GM12891 (cell line): ENCODE measurements around the gene FFAR2.

Source experiments
- DNase-seq: peaks from one replicate; pipeline ENCODE4 v3.0.0; 2011; ENCODE audit warnings: low spot score; ENCODE audit not compliant: insufficient read length
- FAIRE-seq: peaks from 2 replicates; lab custom pipeline; 2011; peaks lifted over from hg19 to GRCh38; lab: Jason Lieb, UNC
- PAX5 ChIP-seq: IDR thresholded peaks from 2 replicates; pipeline ENCODE4 v1.6.1; 2011; ENCODE audit warnings: low read length, moderate library complexity, mild to moderate bottlenecking; ENCODE audit not compliant: insufficient read depth, severe bottlenecking
- POLR2A ChIP-seq: IDR thresholded peaks from 2 replicates; pipeline ENCODE4 v1.6.1; 2011; ENCODE audit warnings: low read depth, low read length, control low read depth
- POLR2AphosphoS5 ChIP-seq: IDR thresholded peaks from 2 replicates; pipeline ENCODE4 v1.6.1; 2011; ENCODE audit warnings: low read depth, low read length, control low read depth
- POU2F2 ChIP-seq: IDR thresholded peaks from 2 replicates; pipeline ENCODE4 v1.6.1; 2011; ENCODE audit warnings: low read depth, mild to moderate bottlenecking, control low read depth, low read length, moderate library complexity
- SPI1 ChIP-seq: IDR thresholded peaks from 2 replicates; pipeline ENCODE4 v1.6.1; 2011; ENCODE audit warnings: low read depth, low read length, control low read depth
- TAF1 ChIP-seq: IDR thresholded peaks from 2 replicates; pipeline ENCODE4 v1.6.1; 2011; ENCODE audit warnings: low read depth, low read length, control low read depth

FFAR2 gene

DNA sequence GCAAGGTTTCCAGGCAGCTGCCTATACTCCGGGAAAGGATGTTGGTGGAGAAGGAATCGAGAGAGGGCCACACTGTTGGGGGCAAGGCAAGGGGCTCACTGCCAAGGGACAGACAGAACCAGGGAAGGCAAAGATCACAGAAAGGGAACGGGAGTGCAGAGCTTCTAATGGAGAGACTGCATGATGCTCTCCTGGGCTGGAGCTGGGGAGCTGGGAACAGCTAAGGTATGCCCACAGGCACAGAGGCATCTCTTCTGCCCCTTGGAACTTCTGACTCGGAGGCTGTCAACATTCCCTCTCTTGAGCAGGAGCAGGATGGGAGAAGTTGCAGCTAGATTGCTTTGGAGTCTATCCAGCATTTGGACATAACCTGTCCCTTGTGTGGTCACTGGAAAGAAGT is 22.4 kb upstream of the FFAR2 start:
- FAIRE-seq, result no peak
- no peak for TF ChIP-seq SPI1
- TF ChIP-seq POLR2AphosphoS5, result no peak
- TF ChIP-seq POLR2A, result no peak
- no peak for TF ChIP-seq PAX5
- TF ChIP-seq POU2F2, result no peak
- TF ChIP-seq TAF1, result no peak

GRCh38 chr19:35427187-35427586 is 20.9 kb upstream of the FFAR2 start:
- TF ChIP-seq POLR2A, result no peak
- no peak for TF ChIP-seq TAF1
- no peak for TF ChIP-seq PAX5
- TF ChIP-seq SPI1, result no peak
- no peak for TF ChIP-seq POLR2AphosphoS5
- no peak for TF ChIP-seq POU2F2
- no peak for FAIRE-seq

More for the DNA sequence above, 22.4 kb upstream of the FFAR2 start:
- no peak for DNase-seq

GRCh38 chr19:35429698-35430408 is 18.2 kb upstream of the FFAR2 start:
- no peak for FAIRE-seq
- TF ChIP-seq TAF1 (no peak), POLR2AphosphoS5 (no peak), POLR2A (no peak), POU2F2 (no peak), PAX5 (no peak), SPI1 (no peak)
- DNase-seq, result no peak

More at GRCh38 chr19:35427187-35427586, 20.9 kb upstream of the FFAR2 start:
- no peak for DNase-seq

DNA sequence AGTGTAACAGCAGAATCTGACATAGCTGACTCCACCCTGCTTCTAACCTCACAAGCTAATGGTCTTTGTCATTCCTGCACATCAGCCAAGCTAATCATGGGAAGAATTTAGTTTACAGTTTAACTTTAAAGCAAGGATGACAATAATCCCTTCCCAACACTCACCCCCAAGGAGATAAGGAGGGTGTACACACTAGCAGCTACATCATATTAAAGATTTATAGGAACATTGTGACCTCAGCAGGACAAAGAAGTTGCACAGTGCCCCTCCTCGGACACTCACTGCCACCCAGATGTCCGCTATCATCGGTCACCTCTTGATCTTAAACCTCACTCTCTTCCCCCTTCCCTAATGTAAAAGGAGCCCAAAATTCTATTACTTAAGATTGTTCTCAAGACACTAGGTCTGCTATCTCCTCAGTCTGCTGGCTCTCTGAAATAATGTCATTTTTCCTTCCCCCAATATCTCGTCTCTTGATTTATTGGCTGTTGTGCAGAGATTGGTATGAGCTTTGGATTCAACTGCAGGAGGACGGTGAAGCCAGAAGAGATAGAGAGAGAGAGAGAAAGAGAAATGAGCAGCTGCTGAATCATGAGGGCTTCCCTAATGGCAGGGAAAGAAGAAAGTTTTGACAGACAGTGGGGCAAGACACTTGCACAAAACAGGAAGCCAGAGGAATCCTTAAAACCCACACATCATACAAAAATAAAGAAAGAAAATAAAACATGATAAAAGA is 17.5 kb upstream of the FFAR2 start:
- TF ChIP-seq TAF1 (no peak), POLR2A (no peak), POLR2AphosphoS5 (no peak), POU2F2 (no peak), PAX5 (no peak), SPI1 (peak; percentile 18; the same call in 1 of the 2 replicates)
- FAIRE-seq (no peak), DNase-seq (no peak)

DNA sequence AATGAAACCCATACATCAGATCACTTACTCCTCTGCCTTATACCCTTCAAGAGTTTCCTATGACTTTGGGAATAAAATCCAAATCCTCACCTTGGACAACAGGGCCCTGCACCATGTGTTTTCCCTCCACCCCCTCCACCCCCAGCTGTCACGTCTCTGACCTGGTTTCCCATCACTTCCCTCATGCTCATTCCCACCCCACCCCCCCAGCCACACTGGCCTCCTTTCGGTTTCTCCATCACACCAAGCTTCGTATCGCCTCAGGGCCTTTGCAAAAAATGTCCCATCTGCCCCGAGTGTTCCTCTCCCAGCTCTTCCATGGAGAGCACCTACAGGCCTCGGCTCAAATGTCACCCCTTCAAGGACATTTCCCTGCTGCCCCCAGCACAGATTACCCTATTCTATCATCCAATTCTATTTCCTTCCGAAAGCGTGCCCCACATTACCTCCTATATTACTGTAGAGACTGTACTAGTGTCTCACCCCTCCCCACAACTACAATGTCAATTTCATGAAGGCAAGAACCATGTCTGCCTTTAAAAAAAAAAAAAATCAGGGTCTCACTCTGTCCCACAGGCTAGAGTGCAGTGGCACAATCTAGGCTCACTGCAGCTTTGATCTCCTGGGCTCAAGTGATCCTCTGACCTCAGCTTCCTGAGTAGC is 16.8 kb upstream of the FFAR2 start:
- FAIRE-seq, result no peak
- TF ChIP-seq POLR2AphosphoS5, result no peak
- no peak for TF ChIP-seq PAX5
- no peak for TF ChIP-seq TAF1
- TF ChIP-seq POLR2A, result no peak
- TF ChIP-seq POU2F2, result no peak
- TF ChIP-seq SPI1, result no peak
- no peak for DNase-seq

GRCh38 chr19:35432911-35433310 is 15.1 kb upstream of the FFAR2 start:
- FAIRE-seq (no peak), DNase-seq (no peak)
- TF ChIP-seq SPI1 (no peak), POU2F2 (no peak), POLR2AphosphoS5 (no peak), PAX5 (no peak), TAF1 (no peak)

DNA sequence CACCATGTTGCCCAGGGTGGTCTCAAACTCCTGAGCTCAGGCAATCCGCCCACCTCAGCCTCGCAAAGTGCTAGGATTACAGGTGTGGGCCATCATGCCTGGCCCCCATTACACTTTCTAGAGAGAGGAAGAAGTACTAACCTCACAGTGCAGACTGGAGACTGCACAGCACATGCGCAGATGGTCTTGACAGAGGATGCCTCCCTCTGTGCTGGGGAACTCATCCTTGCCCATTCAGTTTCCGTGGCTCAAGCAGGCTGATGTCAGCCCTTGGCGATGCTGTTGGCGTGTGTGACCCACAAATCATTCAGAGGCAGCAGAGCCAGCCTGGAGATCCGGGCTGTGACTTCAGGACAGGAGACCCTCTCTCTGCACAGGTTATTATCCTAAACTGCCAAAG is 14.6 kb upstream of the FFAR2 start:
- no peak for DNase-seq
- TF ChIP-seq POLR2AphosphoS5 (no peak), PAX5 (no peak), POLR2A (no peak), TAF1 (no peak), SPI1 (no peak), POU2F2 (no peak)
- FAIRE-seq, result no peak

DNA sequence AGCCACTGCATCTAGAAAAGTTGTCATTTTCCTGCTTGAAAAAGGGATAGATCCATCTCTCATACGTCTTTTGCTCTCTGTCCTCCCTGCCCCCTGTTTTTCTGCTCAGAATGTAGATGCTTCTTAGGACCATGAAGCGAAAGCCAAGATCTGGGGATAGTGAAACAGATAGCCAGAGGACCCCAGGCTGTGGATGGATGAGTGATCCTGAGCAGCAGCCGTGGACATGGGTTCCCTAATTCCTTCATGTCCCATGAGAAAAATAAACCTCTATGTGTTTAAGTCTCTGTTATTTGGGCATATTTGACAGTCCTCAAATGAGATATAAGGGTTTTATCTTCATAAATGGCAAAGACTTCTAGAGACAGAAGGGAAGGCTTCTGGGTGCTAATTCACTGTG is 12.2 kb upstream of the FFAR2 start:
- no peak for FAIRE-seq

GRCh38 chr19:35436477-35437405 is 11.3 kb upstream of the FFAR2 start:
- FAIRE-seq (peak; percentile 88), DNase-seq (no peak)
- TF ChIP-seq POU2F2, result no peak
- TF ChIP-seq SPI1, result peak; percentile 67
- no peak for TF ChIP-seq TAF1

More for the DNA sequence above, 12.2 kb upstream of the FFAR2 start:
- no peak for DNase-seq
- TF ChIP-seq POU2F2, result no peak
- TF ChIP-seq PAX5, result no peak
